Progenitor cell of endocrine pancreas (in vitro differentiated cells): ENCODE results near the gene FREY1. TPM values are rescaled to one million over a fixed set of nuclear protein-coding genes. Genes with fewer than 3 reads are reported as not detected.

Experiments
- DNase-seq: peaks from one replicate; pipeline ENCODE4 v3.0.0; 2021; ENCODE audit warnings: low spot score; ENCODE audit not compliant: unreplicated experiment
- H3K27ac Mint-ChIP-seq: 2 replicates; pipeline ENCODE4 v1.8.0; 2021; ENCODE audit warnings: mild to moderate bottlenecking, moderate library complexity, mixed read lengths
- H3K27me3 Mint-ChIP-seq: 2 replicates; pipeline ENCODE4 v1.8.0; 2021; ENCODE audit warnings: mixed read lengths
- H3K36me3 Mint-ChIP-seq: 2 replicates; pipeline ENCODE4 v1.8.0; 2022; ENCODE audit warnings: mixed read lengths; ENCODE audit not compliant: insufficient read depth
- H3K4me1 Mint-ChIP-seq: 2 replicates; pipeline ENCODE4 v1.8.0; 2021; ENCODE audit warnings: low read depth, mixed read lengths
- H3K4me3 Mint-ChIP-seq: 2 replicates; pipeline ENCODE4 v1.8.0; 2021; ENCODE audit warnings: low read depth, mild to moderate bottlenecking, moderate library complexity, mixed read lengths
- H3K9me3 Mint-ChIP-seq: 2 replicates; pipeline ENCODE4 v1.8.0; 2021; ENCODE audit warnings: low read depth, mixed read lengths
- CTCF ChIP-seq: fragments of 200-600 bp; sonication (generic); IDR thresholded peaks from one replicate; pipeline ENCODE4 v1.5.0; 2021; ENCODE audit warnings: antibody characterized with exemption, mild to moderate bottlenecking; ENCODE audit not compliant: unreplicated experiment
- total RNA-seq: library from RNA; stranded (reverse); gene quantifications from 2 replicates; pipeline ENCODE4 v1.2.1, GENCODE V29; 2021

Gene FREY1
- total RNA-seq, 1 donor from 2014 or later = 3.7 TPM

GRCh38 chr11:45931739-45932138 lies 24.7 kb upstream of the FREY1 start:
- Mint-ChIP-seq H3K4me1 (peaks cover 21% of the 10 kb centered on the region), H3K4me3 (no peak overlapping the region), H3K9me3 (no peaks in the 10 kb centered on the region), H3K27ac (peak overlapping the region; percentile 49), H3K27me3 (no peaks in the 10 kb centered on the region), H3K36me3 (peaks cover 12% of the 10 kb centered on the region)
- no peak for DNase-seq
- no peak for TF ChIP-seq CTCF

GRCh38 chr11:45930951-45931570 lies 24.0 kb upstream of the FREY1 start:
- H3K27me3 Mint-ChIP-seq = no peaks in the 10 kb centered on the region
- H3K4me3 Mint-ChIP-seq = no peak overlapping the region
- no peak for DNase-seq
- TF ChIP-seq CTCF = no peak
- H3K4me1 Mint-ChIP-seq = peaks cover 21% of the 10 kb centered on the region
- H3K36me3 Mint-ChIP-seq = peaks cover 12% of the 10 kb centered on the region
- peak overlapping the region; percentile 49 for H3K27ac Mint-ChIP-seq
- no peaks in the 10 kb centered on the region for H3K9me3 Mint-ChIP-seq

- Mint-ChIP-seq H3K4me3 (no peak overlapping the region), H3K27ac (peak overlapping the region; percentile 69), H3K27me3 (no peaks in the 10 kb centered on the region), H3K9me3 (no peaks in the 10 kb centered on the region), H3K36me3 (peaks cover 12% of the 10 kb centered on the region), H3K4me1 (peaks cover 20% of the 10 kb centered on the region)
- no peak for DNase-seq
- no peak for TF ChIP-seq CTCF
Observed at GRCh38 chr11:45930031-45930794, 23.1 kb upstream of the FREY1 start.

GRCh38 chr11:45929486-45930030 lies 22.5 kb upstream of the FREY1 start:
- no peaks in the 10 kb centered on the region for H3K27me3 Mint-ChIP-seq
- no peak for DNase-seq
- H3K27ac Mint-ChIP-seq = no peak overlapping the region
- peaks cover 12% of the 10 kb centered on the region for H3K36me3 Mint-ChIP-seq
- TF ChIP-seq CTCF = no peak
- H3K9me3 Mint-ChIP-seq = no peaks in the 10 kb centered on the region
- no peak overlapping the region for H3K4me3 Mint-ChIP-seq
- H3K4me1 Mint-ChIP-seq = peaks cover 13% of the 10 kb centered on the region

- TF ChIP-seq CTCF = no peak
- peaks cover 7% of the 10 kb centered on the region for H3K4me1 Mint-ChIP-seq
- H3K27ac Mint-ChIP-seq = peak overlapping the region; percentile 80
- peaks cover 5% of the 10 kb centered on the region for H3K27me3 Mint-ChIP-seq
- H3K9me3 Mint-ChIP-seq = no peaks in the 10 kb centered on the region
- peaks cover 12% of the 10 kb centered on the region for H3K36me3 Mint-ChIP-seq
- DNase-seq = no peak
- no peak overlapping the region for H3K4me3 Mint-ChIP-seq
Observed at GRCh38 chr11:45928535-45929215, 21.6 kb upstream of the FREY1 start.
